Mesendoderm (in vitro differentiated cells): ENCODE measurements around the gene CGA.

Experiments used
- DNase-seq: peaks from one replicate; pipeline ENCODE4 v3.0.0; 2013
- H2AK5ac ChIP-seq: 2 replicates; pipeline ENCODE4 v1.6.1; 2013; ENCODE audit warnings: low read length, inconsistent platforms
- H2BK120ac ChIP-seq: 2 replicates; pipeline ENCODE4 v1.6.1; 2013; ENCODE audit warnings: low read depth, mild to moderate bottlenecking, low read length, moderate library complexity, mixed read lengths
- H2BK15ac ChIP-seq: replicated peaks from 2 replicates; pipeline ENCODE4 v1.6.1; 2013; ENCODE audit warnings: low read depth, mild to moderate bottlenecking, moderate library complexity
- H2BK5ac ChIP-seq: 2 replicates; pipeline ENCODE4 v1.6.1; 2013; ENCODE audit warnings: low read length, inconsistent platforms
- H3K18ac ChIP-seq: 2 replicates; pipeline ENCODE4 v1.6.1; 2013; ENCODE audit warnings: mild to moderate bottlenecking, low read length, mixed read lengths
- H3K23ac ChIP-seq: one replicate; pipeline ENCODE4 v1.6.1; 2013; ENCODE audit warnings: low read length
- H3K27ac ChIP-seq: 2 replicates; pipeline ENCODE4 v1.5.1; 2013; ENCODE audit warnings: low read depth, mild to moderate bottlenecking, inconsistent platforms, low read length, moderate library complexity
- H3K27me3 ChIP-seq: 2 replicates; pipeline ENCODE4 v1.6.1; 2013; ENCODE audit warnings: low read length, control low read depth, mild to moderate bottlenecking, inconsistent platforms; ENCODE audit not compliant: insufficient read depth, poor library complexity
- H3K36me3 ChIP-seq: 2 replicates; pipeline ENCODE4 v1.6.1; 2013; ENCODE audit warnings: low read length, inconsistent platforms; ENCODE audit not compliant: control insufficient read depth, insufficient read depth
- H3K4ac ChIP-seq: one replicate; pipeline ENCODE4 v1.6.1; 2013; ENCODE audit warnings: low read depth, mild to moderate bottlenecking, low read length, moderate library complexity
- H3K4me1 ChIP-seq: 2 replicates; pipeline ENCODE4 v1.6.1; 2013; ENCODE audit warnings: low read depth, low read length, inconsistent platforms; ENCODE audit not compliant: control insufficient read depth
- H3K4me2 ChIP-seq: 2 replicates; pipeline ENCODE4 v1.6.1; 2013; ENCODE audit warnings: low read length
- H3K4me3 ChIP-seq: 2 replicates; pipeline ENCODE4 v1.5.1; 2013; ENCODE audit warnings: mild to moderate bottlenecking, low read length
- H3K56ac ChIP-seq: one replicate; pipeline ENCODE4 v1.6.1; 2013; ENCODE audit warnings: low read length
- H3K79me1 ChIP-seq: 2 replicates; pipeline ENCODE4 v1.6.1; 2013; ENCODE audit warnings: low read length, inconsistent platforms
- H3K79me2 ChIP-seq: 2 replicates; pipeline ENCODE4 v1.6.1; 2013; ENCODE audit warnings: mild to moderate bottlenecking, low read length; ENCODE audit not compliant: control insufficient read depth, insufficient read depth
- H3K9ac ChIP-seq: 2 replicates; pipeline ENCODE4 v1.6.1; 2013; ENCODE audit warnings: low read length, inconsistent platforms
- H4K5ac ChIP-seq: one replicate; pipeline ENCODE4 v1.6.1; 2013; ENCODE audit warnings: low read length
- H4K8ac ChIP-seq: one replicate; pipeline ENCODE4 v1.6.1; 2013; ENCODE audit warnings: low read depth, mild to moderate bottlenecking, control low read depth, low read length, moderate library complexity
- WGBS: extraction: QIAGEN DNeasy Blood & Tissue Kit; methylation state at CpG from one replicate; pipeline ENCODE4 v1.1.7; 2013; ENCODE audit warnings: low lambda C conversion rate, missing lambda C conversion rate; ENCODE audit not compliant: insufficient coverage; ENCODE audit errors: extremely low coverage; 5-methylcytosine and 5-hydroxymethylcytosine counted together

The CGA gene

GRCh38 chr6:87054143-87054833 is 40.6 kb downstream of the CGA start:
- Histone ChIP-seq H2AK5ac (no peak overlapping the region), H3K4ac (no peak overlapping the region), H3K18ac (no peak overlapping the region), H3K4me2 (no peak overlapping the region), H4K8ac (no peak overlapping the region), H3K9ac (no peak overlapping the region), H3K4me3 (no peak overlapping the region), H2BK120ac (no peak overlapping the region), H2BK5ac (no peak overlapping the region), H3K23ac (no peak overlapping the region), H3K56ac (no peak overlapping the region), H3K27me3 (no peaks in the 10 kb centered on the region), H3K79me1 (no peaks in the 10 kb centered on the region), H3K4me1 (no peaks in the 10 kb centered on the region), H4K5ac (no peak overlapping the region), H2BK15ac (no peak overlapping the region), H3K27ac (no peak overlapping the region), H3K36me3 (no peaks in the 10 kb centered on the region), H3K79me2 (no peaks in the 10 kb centered on the region)
- no peak for DNase-seq
- no CpG with 5 or more reads among the region's 3 CpGs for WGBS

- no peak overlapping the region for H3K23ac ChIP-seq
- H3K27me3 ChIP-seq: no peaks in the 10 kb centered on the region
- no peak for DNase-seq
- no peak overlapping the region for H4K5ac ChIP-seq
- H3K4ac ChIP-seq: no peak overlapping the region
- no peaks in the 10 kb centered on the region for H3K36me3 ChIP-seq
- no peak overlapping the region for H3K18ac ChIP-seq
- no peaks in the 10 kb centered on the region for H3K79me1 ChIP-seq
- WGBS: no CpG with 5 or more reads among the region's 1 CpG
- no peak overlapping the region for H2BK120ac ChIP-seq
- no peak overlapping the region for H2AK5ac ChIP-seq
- H3K27ac ChIP-seq: no peak overlapping the region
- no peaks in the 10 kb centered on the region for H3K79me2 ChIP-seq
- H3K4me2 ChIP-seq: no peak overlapping the region
- no peak overlapping the region for H3K4me3 ChIP-seq
- H3K9ac ChIP-seq: no peak overlapping the region
- H2BK15ac ChIP-seq: no peak overlapping the region
- no peak overlapping the region for H4K8ac ChIP-seq
- no peak overlapping the region for H2BK5ac ChIP-seq
- no peak overlapping the region for H3K56ac ChIP-seq
- H3K4me1 ChIP-seq: no peaks in the 10 kb centered on the region
Observed at GRCh38 chr6:87053312-87053711, 41.6 kb downstream of the CGA start.

- H3K4me1 ChIP-seq: no peaks in the 10 kb centered on the region
- H3K9ac ChIP-seq: no peak overlapping the region
- no peak overlapping the region for H3K23ac ChIP-seq
- no peak overlapping the region for H2BK120ac ChIP-seq
- no peak overlapping the region for H4K8ac ChIP-seq
- no peak overlapping the region for H3K56ac ChIP-seq
- no peaks in the 10 kb centered on the region for H3K79me1 ChIP-seq
- H3K36me3 ChIP-seq: no peaks in the 10 kb centered on the region
- H3K79me2 ChIP-seq: no peaks in the 10 kb centered on the region
- no CpG with 5 or more reads among the region's 1 CpG for WGBS
- H3K4me3 ChIP-seq: no peak overlapping the region
- H2BK15ac ChIP-seq: no peak overlapping the region
- no peak for DNase-seq
- H2AK5ac ChIP-seq: no peak overlapping the region
- no peak overlapping the region for H3K18ac ChIP-seq
- H3K27me3 ChIP-seq: no peaks in the 10 kb centered on the region
- H4K5ac ChIP-seq: no peak overlapping the region
- H3K27ac ChIP-seq: no peak overlapping the region
- no peak overlapping the region for H2BK5ac ChIP-seq
- no peak overlapping the region for H3K4me2 ChIP-seq
- no peak overlapping the region for H3K4ac ChIP-seq
Observed at GRCh38 chr6:87049779-87050178, 45.1 kb downstream of the CGA start.

- no peaks in the 10 kb centered on the region for H3K4me1 ChIP-seq
- H3K4me3 ChIP-seq: no peak overlapping the region
- no peak overlapping the region for H3K18ac ChIP-seq
- no peaks in the 10 kb centered on the region for H3K36me3 ChIP-seq
- H2BK15ac ChIP-seq: no peak overlapping the region
- no peak overlapping the region for H2BK5ac ChIP-seq
- no peak overlapping the region for H4K5ac ChIP-seq
- no peaks in the 10 kb centered on the region for H3K79me1 ChIP-seq
- H3K9ac ChIP-seq: no peak overlapping the region
- H3K27me3 ChIP-seq: no peaks in the 10 kb centered on the region
- no peak overlapping the region for H2BK120ac ChIP-seq
- H4K8ac ChIP-seq: no peak overlapping the region
- DNase-seq: no peak
- H2AK5ac ChIP-seq: no peak overlapping the region
- no peak overlapping the region for H3K23ac ChIP-seq
- no peak overlapping the region for H3K4me2 ChIP-seq
- no CpG with 5 or more reads among the region's 5 CpGs for WGBS
- no peaks in the 10 kb centered on the region for H3K79me2 ChIP-seq
- H3K4ac ChIP-seq: no peak overlapping the region
- no peak overlapping the region for H3K56ac ChIP-seq
- H3K27ac ChIP-seq: no peak overlapping the region
Observed at GRCh38 chr6:87045521-87046075, 49.3 kb downstream of the CGA start.

- WGBS: no CpG with 5 or more reads among the region's 4 CpGs
- no peaks in the 10 kb centered on the region for H3K36me3 ChIP-seq
- no peak overlapping the region for H4K8ac ChIP-seq
- DNase-seq: no peak
- H2BK15ac ChIP-seq: no peak overlapping the region
- no peak overlapping the region for H4K5ac ChIP-seq
- H2AK5ac ChIP-seq: no peak overlapping the region
- no peak overlapping the region for H3K23ac ChIP-seq
- H3K9ac ChIP-seq: no peak overlapping the region
- H3K4me2 ChIP-seq: no peak overlapping the region
- no peak overlapping the region for H3K27ac ChIP-seq
- H3K27me3 ChIP-seq: no peaks in the 10 kb centered on the region
- H3K56ac ChIP-seq: no peak overlapping the region
- H2BK120ac ChIP-seq: no peak overlapping the region
- H3K79me1 ChIP-seq: no peaks in the 10 kb centered on the region
- no peak overlapping the region for H3K4ac ChIP-seq
- H2BK5ac ChIP-seq: no peak overlapping the region
- H3K4me3 ChIP-seq: no peak overlapping the region
- no peaks in the 10 kb centered on the region for H3K4me1 ChIP-seq
- H3K18ac ChIP-seq: no peak overlapping the region
- H3K79me2 ChIP-seq: no peaks in the 10 kb centered on the region
Observed at GRCh38 chr6:87040729-87041128, 54.2 kb downstream of the CGA start.
